DLD1 (cell line): Measurements from ENCODE around the gene TBC1D4.

Experiments used
- in situ Hi-C: cut with HindIII; loops from 2 replicates; pipeline ENCODE4 v1.10.0; 2017; ENCODE audit warnings: low sequenced_read_pairs

Gene TBC1D4, protein sequence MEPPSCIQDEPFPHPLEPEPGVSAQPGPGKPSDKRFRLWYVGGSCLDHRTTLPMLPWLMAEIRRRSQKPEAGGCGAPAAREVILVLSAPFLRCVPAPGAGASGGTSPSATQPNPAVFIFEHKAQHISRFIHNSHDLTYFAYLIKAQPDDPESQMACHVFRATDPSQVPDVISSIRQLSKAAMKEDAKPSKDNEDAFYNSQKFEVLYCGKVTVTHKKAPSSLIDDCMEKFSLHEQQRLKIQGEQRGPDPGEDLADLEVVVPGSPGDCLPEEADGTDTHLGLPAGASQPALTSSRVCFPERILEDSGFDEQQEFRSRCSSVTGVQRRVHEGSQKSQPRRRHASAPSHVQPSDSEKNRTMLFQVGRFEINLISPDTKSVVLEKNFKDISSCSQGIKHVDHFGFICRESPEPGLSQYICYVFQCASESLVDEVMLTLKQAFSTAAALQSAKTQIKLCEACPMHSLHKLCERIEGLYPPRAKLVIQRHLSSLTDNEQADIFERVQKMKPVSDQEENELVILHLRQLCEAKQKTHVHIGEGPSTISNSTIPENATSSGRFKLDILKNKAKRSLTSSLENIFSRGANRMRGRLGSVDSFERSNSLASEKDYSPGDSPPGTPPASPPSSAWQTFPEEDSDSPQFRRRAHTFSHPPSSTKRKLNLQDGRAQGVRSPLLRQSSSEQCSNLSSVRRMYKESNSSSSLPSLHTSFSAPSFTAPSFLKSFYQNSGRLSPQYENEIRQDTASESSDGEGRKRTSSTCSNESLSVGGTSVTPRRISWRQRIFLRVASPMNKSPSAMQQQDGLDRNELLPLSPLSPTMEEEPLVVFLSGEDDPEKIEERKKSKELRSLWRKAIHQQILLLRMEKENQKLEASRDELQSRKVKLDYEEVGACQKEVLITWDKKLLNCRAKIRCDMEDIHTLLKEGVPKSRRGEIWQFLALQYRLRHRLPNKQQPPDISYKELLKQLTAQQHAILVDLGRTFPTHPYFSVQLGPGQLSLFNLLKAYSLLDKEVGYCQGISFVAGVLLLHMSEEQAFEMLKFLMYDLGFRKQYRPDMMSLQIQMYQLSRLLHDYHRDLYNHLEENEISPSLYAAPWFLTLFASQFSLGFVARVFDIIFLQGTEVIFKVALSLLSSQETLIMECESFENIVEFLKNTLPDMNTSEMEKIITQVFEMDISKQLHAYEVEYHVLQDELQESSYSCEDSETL (N-terminal part only)

DNA sequence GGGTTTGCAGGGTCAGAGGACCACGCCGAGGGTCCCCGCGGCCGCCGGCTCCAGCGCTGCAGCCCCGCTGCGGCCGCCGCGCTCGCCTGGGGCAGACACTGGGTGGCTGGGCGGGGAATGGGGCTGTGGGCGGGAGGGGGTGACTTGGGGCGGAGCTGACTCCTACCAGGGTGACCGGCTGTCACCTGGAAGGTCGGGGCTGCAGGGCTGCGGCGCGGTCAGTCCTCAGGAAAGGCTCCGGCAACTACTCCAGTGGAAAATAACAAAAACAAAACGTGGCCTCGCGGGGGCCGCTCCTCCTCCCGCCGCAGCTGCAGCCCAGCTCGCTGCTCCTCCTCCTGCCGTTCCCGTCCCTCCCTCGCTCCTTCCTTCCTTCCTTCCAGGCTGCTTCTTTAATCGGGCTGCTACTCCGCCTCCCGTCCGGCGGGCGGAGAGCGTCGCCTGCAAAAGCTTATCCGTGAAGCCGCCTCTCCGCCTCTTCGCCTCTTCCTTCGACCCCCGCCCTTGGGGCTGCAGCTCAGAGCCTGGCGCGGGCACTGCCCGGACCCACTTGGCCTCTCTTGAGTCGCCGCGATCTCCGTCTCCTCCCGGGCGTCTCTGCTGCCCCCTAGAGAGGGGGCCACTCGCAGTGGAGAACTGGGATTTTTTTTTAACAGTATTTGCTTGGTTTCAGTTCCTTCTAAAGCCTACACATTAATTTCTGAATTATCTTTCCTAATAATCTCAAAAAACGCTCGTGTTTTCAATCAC, at the start of gene TBC1D4:
Gene TBC1D4, minus strand, starts transcription at position 100 of the 750 bp plus-strand sequence. CDS start 402 bp downstream, outside the sequence.
- in situ Hi-C loops = no loop called here

DNA sequence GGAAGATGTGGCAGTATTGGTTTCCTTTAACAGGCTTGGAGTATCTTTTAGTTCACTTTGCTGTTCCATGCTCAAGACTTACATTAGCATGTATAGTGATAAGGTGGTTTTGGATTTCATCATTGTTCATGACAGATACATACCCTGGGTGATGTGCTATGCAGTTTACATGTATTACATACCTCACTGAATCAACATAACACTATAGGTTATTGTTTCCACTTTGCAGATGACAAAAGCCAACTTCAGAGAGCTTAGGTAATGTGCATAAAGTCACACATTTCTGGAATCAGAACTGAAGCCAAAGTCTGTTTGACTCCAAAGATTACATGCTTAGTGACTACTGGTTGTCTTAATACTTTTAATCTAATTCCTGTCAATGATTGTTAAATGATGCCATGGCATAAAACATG, 48.6 kb upstream of the TBC1D4 start:
- in situ Hi-C loops = no loop called here

DNA sequence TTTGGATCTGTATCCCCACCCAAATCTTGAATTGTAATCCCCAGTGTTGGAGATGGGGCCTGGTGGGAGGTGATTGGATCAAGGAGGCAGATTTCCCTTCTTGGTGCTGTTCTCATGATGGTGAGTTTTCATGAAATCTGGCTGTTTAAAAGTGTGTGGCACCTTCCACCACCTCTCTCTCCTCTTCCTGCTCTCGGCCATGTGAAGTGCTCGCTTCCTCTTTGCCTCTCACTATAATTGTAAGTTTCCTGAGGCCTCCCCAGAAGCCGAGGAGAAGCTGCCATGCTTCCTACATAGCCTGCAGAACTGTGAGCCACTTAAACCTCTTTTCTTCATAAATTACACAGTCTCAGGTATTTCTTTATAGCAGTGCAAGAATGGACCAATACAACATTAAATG, 40.0 kb upstream of the TBC1D4 start:
- in situ Hi-C loops = no loop called here

DNA sequence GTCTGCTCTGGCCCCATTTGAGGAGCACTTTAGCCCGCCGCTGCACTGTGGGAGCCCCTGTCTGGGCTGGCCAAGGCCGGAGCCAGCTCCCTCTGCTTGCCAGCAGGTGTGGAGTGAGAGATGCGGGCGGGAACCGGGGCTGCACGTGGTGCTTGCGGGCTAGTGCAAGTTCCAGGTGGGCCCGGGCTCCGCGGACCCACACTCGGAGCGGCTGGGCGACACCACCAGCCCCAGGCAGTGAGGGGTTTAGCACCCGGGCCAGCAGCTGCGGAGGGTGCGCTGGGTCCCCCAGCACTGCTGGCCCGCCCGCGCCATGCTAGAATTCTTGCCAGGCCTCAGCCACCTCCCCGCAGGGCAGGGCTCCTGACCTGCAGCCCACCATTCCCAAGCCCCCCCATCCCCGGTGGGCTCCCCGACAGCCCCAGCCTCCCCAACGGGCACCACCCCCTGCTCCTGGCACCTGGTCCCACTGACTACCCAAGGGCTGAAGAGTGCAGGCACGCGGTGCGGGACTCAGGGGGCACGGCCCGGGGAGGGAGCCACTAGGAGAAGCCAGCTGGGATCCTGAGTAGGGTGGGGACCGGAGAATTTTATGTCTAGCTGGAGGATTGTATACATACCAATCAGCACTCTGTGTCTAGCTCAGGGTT, 36.6 kb upstream of the TBC1D4 start:
- in situ Hi-C loops = no loop called here

DNA sequence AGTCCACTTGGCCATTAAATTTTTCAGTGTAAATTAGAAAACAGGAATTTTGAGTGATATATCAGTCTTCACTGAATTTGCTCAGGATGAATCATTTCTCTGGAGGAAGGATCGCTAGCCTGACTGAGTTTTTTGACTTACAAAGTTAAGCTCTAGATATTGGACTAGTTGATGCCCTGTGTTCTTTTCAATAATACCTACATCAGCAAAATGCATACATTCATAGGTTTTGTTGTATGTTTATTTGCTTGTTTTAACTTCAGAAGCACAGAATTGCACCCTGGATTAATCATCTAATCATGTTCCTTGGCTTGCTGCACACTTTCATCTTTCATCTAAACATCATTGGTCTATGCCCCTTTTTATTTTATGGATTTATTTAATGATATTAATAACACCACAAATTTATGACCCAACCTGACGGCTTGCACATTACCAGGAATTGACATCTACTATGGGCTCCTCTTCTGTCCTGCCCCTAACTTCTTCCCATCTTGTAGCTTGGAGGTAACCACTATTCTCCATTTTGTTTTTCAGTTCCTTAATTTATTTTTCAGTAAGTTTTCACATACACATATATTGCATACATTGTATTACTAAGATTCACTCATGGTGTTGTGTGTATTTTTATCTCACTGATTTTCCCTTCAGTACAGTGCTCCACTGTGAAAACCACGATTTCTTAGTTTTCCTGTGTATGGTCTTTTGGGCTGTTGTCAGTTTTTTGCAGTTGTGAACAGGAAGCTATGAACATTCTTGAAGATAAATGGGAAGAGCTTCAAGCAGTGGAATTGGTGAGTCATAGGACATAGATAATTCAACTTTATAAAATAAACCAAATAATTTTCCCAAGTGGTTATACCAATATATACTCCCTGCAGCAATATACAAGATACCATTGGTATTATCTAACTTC, 32.4 kb upstream of the TBC1D4 start:
- in situ Hi-C loops = no loop called here

DNA sequence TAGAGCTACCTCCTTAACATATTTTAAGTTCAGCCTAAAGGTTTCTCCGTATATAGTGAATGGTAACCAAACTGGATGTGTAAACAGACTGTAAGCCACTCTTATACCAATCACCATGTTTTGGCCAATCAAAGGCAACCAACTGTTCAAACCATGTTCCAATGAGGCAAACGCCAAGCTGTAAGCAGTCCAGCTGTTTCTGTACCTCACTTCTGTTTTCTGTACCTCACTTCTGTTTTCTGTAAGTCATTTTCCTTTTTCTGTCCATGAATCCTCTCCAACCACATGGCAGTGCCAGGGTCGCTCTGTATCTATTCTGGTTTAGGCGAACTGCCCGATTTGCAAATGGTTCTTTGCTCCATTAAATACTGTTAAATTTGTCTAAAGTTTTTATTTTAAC, 31.3 kb upstream of the TBC1D4 start:
- in situ Hi-C loops = no loop called here

DNA sequence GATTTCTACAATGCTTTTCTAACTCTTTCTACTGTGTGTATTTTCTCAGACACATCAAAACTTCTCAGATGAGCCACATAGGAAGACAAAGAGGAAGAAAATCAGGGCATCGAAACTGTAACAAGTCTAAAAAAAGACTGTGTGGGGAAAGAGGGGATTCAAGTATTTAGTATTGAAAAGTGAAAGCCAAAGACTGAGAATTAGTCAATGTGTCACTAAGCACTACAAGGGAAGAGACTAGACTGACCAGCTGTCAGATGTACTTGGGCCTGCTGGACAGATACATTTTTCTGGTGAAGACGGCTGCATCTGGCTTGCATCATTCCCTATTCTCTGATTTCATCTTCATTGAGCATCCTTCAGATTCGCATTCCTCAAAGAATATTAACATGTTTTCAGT, 30.3 kb upstream of the TBC1D4 start:
- in situ Hi-C loops = no loop called here

DNA sequence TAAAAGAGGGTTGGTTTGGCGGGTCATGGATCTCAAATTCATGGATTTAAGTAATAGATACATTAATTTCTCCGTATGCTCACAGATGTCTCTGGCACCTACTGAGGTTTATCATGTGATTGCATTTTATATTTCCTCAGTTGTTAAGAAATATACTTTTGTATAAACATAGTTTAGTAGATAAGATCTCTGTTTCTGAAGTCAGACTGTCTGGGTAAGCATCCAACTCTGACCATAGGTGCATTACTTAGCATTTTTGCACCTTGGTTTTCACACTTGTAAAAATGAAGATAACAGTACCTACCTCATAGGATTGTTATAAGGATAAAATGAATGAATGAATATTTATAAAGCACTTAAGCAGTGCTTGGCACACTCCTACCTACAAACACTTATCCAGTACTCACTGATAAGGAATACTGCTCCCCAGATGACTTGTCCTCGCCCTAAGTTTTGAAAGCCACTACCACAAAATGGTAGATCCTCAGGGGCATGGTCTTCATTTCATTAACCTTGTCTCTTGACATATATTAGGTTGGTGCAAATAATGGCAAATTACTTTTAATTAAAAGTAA, 29.2 kb upstream of the TBC1D4 start:
- in situ Hi-C loops = no loop called here

DNA sequence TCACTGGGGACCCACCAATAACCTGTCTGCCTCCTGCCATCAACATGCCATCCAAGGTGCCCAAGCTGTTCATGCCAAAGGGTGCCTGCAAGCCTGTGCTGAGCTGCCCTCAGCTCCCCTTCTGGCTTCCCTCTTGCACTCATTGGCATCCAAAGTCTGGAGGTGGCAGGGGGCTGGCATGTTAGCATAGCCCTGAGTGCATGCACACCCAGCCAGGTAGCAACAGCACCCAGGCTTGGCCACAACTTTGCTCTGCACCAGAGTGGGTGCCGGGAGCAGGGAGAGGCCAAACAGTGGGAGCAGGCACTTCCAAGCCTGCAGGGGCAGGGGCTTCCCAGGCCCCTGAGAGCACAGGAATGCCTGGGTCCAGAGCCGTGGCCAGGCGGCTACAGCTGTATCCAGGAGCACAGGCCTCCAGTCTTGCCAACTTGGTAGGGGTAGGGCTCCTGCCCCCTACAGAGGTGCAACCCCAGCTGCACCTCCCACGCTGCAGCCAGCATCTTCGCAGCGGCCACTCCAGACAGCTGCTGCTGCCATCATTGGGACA, 26.1 kb upstream of the TBC1D4 start:
- in situ Hi-C loops = no loop called here

DNA sequence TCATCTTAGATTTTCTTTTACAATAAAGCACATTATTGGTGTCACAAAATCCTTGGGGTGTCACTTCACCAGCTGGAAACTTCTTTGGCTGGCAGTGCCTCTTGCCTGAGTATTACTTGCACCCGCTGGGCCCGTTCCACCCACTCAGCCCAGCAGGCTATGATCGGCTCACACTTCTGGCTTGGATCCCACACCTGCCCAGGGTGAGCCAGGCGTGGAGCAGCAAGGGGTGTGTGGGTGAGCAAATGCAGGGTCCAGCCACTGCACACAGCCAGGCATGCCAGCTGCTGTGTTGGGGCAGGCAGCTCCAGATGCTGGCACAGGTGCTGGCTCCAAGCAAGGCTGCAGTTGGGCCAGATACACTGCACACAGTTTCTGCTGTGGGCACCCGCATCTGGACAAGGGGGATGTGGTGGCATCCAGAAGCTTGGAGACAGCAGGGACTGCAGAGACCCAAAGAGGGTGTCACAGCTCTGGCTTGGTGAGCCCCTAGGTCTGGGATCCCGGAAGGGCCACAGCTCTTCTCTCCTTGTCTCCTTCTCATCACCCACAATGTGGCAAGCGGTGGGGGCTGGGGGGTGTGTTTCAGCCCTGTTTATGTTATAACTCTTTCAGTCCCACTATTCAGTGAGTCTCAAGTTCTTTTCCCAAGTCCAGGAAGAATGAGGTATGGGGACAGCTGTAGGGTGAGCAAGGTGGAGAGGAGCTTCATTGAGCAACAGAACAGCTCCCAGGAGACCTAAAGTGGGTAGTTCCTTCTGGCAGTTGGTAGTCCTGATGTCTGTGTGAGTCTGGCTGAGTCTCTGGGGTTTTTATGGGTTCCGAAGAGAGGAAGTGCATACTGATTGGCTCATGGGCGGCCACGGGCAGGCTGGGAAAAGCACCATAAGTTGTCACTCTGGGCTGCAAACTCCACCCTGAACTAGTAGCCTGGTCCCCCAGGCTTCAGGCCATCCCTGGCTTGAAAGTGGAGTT, 25.3 kb upstream of the TBC1D4 start:
- in situ Hi-C loops = no loop called here

DNA sequence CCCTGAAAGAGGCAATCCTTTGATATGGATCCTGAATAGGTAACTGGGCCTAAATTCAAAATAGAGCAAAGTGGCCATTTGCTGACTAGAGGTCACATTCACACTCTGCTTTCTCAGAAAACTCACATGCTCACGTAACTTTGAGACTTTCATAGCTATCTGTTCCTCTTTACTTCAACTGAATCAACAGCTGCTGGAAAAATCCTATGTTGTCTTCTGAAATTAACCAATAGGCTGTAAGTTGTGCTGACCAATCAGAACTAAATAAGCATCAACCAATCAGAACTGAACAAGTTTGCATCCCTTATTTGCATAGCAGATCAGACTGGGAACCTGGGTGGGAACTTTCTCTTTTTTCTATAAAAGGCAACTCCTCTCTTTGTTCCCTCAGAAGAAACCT, 24.0 kb upstream of the TBC1D4 start:
- in situ Hi-C loops = no loop called here

DNA sequence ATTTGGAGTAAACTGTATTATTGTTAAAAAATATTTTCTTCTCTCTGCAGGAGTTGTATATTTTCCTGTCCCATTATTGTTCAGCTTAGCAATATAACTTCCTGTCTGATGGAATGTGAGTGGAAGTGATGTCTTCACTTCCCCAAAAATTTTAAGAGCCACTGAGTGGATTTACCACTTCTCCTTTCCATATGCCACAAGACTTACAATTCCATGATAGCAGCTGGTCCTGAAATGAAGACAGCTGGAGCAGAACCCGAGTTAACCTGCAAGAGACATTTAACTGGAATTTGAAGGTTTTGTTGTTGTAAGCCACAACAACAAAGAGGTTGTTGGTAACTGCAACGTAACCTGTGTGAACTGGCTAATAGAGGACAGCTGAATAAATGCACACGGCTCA, 23.4 kb upstream of the TBC1D4 start:
- in situ Hi-C loops = no loop called here

DNA sequence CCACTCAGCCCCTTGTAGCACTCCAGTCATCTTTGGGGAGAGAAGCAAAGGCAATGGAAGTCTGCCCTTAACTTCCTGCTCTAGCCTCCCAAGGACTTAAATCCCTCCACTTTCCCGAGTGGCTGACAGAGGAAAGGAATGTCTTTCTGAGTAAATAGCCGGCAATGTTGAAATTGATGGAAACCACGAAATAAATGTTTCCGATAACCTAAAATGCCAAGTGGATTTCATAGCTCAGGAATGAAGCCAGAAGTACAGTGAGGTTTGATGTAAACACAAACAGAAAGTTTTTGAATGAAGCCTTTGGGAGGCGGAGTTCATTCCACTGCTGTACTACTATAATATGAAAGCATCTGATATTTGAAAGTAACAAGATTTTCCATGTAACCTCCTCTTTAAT, 14.0 kb upstream of the TBC1D4 start:
- in situ Hi-C loops = no loop called here

DNA sequence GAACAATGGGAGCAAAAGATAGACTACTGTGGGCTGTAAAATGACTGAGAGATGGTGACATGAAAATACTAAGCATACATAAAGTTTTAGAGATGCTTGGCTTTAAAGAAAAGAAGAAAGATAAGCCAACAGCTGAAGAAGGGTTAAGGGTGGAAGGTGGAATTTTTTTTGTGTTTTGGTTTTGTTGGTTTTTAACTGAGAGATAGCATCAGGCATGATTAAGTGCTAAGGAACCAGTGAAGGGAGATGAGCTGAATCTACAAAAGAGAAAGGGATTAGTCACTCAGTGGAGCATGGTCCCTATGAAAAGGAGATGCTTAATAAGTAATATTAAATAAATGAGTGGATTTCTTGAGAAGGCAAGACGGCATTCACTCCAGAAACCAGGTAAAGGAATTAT, 12.5 kb upstream of the TBC1D4 start:
- in situ Hi-C loops = no loop called here

DNA sequence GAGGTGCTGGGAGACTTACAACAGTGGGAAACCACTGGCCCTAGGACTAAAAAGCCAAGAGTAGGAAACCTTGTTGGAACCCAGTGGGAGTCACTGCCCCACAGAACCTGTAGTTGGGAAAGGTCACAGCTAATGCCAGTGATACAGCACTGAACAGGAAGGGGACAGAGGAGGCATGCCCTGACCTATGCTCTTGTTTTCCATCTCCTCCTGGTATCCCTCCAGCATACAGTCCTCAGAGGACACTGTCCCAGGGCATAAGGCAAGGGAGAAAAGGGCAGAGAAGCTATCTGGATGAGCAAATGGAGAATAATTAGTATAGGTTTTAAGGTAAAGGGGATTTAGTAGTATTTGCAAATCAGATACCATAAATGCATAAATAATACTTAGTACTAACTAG, 11.2 kb upstream of the TBC1D4 start:
- in situ Hi-C loops = no loop called here

DNA sequence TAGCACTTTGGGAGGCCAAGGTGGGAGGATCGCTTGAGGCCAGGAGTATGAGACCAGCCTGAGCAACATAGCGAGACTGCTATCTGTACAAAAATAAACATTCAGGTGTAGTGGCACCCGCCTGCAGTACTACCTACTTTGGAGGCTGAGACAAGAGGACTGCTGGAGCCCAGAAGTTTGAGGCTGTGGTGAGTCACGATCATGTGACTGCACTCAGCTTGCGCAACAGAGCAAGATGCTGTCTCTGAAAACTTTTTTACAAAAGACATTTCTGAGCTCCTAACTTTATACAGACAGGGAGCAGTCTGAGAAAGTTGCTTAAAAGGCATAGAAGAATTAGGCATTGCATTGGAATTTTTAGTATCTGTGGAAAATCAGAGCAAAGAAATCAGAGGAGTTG, 10.4 kb upstream of the TBC1D4 start:
- in situ Hi-C loops = no loop called here

DNA sequence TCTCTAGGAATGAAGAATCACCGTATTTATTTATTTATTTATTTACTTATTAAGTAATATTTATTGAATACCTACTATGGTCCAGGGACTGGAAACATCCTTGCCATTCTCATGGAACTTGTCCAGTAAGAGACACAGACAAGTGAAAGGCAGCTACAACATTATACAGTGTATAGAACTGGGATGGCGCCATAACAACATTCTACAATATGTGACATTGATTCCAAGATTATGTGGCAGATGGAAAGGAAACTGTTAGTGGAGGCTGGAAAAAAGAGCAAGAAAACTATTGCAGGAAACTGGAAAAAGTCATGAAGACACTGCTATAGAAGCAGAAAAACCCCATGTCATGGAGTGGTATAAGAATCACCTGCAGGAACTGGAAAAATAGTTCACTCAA, 9.4 kb upstream of the TBC1D4 start:
- in situ Hi-C loops = no loop called here
